ENCODE measurements around the gene CDH5. TPM values are rescaled to one million over a fixed set of nuclear protein-coding genes. Genes with fewer than 3 reads are reported as not detected.

CDH5 gene
- total and polyA plus RNA-seq, 9 donors: 6.0 to 36.8 (median 13.4) TPM

DNA sequence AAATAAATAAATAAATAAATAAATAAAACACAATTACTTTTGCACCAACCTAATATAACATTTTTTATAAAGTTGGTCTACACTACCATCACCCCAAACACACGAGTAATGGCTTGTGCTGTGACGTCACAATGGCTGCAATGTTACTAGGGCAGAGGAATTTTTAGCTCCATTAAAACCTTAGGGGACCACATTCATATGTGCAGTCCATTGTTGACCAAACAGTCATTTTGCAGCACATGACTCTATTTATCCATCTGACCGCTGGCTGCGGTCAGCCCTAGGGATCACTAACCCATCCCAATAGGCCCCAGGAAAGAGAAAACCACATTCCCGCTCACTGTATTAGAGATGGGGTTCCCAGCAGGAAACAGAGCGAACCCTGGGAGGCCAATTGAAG is 9.6 kb downstream of the CDH5 start:
- WGBS, 3 donors: 91 to 97% (median 94%) methylated on average over 6 of the region's 6 CpGs
- TF ChIP-seq EP300 (IDR thresholded peaks at IDR 0.05) (no peak), POLR2A (IDR thresholded peaks at IDR 0.05) (no peak)
- TF ChIP-seq, protein P1, sequence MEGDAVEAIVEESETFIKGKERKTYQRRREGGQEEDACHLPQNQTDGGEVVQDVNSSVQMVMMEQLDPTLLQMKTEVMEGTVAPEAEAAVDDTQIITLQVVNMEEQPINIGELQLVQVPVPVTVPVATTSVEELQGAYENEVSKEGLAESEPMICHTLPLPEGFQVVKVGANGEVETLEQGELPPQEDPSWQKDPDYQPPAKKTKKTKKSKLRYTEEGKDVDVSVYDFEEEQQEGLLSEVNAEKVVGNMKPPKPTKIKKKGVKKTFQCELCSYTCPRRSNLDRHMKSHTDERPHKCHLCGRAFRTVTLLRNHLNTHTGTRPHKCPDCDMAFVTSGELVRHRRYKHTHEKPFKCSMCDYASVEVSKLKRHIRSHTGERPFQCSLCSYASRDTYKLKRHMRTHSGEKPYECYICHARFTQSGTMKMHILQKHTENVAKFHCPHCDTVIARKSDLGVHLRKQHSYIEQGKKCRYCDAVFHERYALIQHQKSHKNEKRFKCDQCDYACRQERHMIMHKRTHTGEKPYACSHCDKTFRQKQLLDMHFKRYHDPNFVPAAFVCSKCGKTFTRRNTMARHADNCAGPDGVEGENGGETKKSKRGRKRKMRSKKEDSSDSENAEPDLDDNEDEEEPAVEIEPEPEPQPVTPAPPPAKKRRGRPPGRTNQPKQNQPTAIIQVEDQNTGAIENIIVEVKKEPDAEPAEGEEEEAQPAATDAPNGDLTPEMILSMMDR (IDR thresholded peaks at IDR 0.05): no peak

GRCh38 chr16:66376577-66377305 is 10.2 kb downstream of the CDH5 start:
- Histone ChIP-seq H3K27me3 (no peaks in the 10 kb centered on the region), H3K27ac (no peak overlapping the region)
- no peak for DNase-seq

More for the DNA sequence above, 9.6 kb downstream of the CDH5 start:
- DNase-seq: no peak
- no peaks in the 10 kb centered on the region for H3K9me3 ChIP-seq
- intact Hi-C loops (cut with DNase I): no loop called here
- H3K36me3 ChIP-seq: no peaks in the 10 kb centered on the region
- H3K27me3 ChIP-seq: no peaks in the 10 kb centered on the region
- H3K4me3 ChIP-seq: no peak overlapping the region
- no peak overlapping the region for H3K27ac ChIP-seq
- peaks cover 3% of the 10 kb centered on the region for H3K4me1 ChIP-seq (ENCODE audit: insufficient read depth)

GRCh38 chr16:66377324-66377723 is 10.8 kb downstream of the CDH5 start:
- TF ChIP-seq, protein P1 (IDR thresholded peaks at IDR 0.05): no peak
- TF ChIP-seq POLR2A (IDR thresholded peaks at IDR 0.05) (no peak), EP300 (IDR thresholded peaks at IDR 0.05) (no peak)
- no peaks in the 10 kb centered on the region for H3K9me3 ChIP-seq
- no peak for DNase-seq
- no peaks in the 10 kb centered on the region for H3K4me1 ChIP-seq (ENCODE audit: insufficient read depth)
- 74 to 88% (median 76%) methylated on average over 3 of the region's 3 CpGs for WGBS, 3 donors
- no peaks in the 10 kb centered on the region for H3K27me3 ChIP-seq
- no peak overlapping the region for H3K4me3 ChIP-seq
- H3K27ac ChIP-seq: no peak overlapping the region
- intact Hi-C loops (cut with DNase I): no loop called here
- no peaks in the 10 kb centered on the region for H3K36me3 ChIP-seq

More at GRCh38 chr16:66376577-66377305, 10.2 kb downstream of the CDH5 start:
- no peaks in the 10 kb centered on the region for H3K9me3 ChIP-seq
- H3K4me3 ChIP-seq: no peak overlapping the region
- no peaks in the 10 kb centered on the region for H3K4me1 ChIP-seq (ENCODE audit: insufficient read depth)
- TF ChIP-seq EP300 (IDR thresholded peaks at IDR 0.05) (no peak), POLR2A (IDR thresholded peaks at IDR 0.05) (no peak)
- TF ChIP-seq, protein P1 (IDR thresholded peaks at IDR 0.05): no peak
- intact Hi-C loops (cut with DNase I): no loop called here
- H3K36me3 ChIP-seq: no peaks in the 10 kb centered on the region
- WGBS, 3 donors: 84 to 89% (median 88%) methylated on average over 10 of the region's 10 CpGs

DNA sequence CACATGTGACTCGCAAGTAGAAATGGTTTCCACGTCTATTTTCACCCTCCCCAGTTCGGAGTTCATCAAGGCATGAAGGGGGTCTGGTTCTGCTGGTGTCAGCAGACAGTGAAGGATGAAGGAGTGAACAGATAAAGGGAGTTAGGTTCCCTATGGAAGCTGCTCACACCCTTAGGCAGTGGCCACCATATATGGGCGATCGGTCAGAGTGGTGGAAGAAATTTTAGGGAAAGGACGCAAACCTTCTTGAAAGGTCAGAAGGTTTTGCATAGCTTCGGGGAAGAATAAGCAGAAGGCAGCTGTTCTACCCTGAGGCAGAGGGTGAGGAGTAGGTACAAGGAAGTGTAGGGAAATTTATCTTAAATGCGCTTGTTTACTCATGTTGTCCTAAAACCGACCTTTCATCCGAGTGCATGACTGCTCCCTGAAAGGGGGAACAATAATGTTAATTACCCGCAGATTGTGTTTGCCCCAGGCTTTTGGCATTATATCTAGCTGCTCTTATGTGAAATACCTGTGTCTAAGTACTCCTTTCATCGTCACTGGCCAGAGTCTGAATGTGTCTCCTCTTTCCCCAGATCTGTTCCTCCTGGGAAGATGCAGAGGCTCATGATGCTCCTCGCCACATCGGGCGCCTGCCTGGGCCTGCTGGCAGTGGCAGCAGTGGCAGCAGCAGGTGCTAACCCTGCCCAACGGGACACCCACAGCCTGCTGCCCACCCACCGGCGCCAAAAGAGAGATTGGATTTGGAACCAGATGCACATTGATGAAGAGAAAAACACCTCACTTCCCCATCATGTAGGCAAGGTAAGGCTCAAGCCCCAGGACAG is 12.5 kb downstream of the CDH5 start:
- 79 to 84% (median 84%) methylated on average over 18 of the region's 18 CpGs for WGBS, 3 donors
- intact Hi-C loops (cut with DNase I): no loop called here
- no peak overlapping the region for H3K27ac ChIP-seq

More for the DNA sequence above, 12.5 kb downstream of the CDH5 start:
- no peaks in the 10 kb centered on the region for H3K9me3 ChIP-seq
- no peaks in the 10 kb centered on the region for H3K27me3 ChIP-seq
- no peak overlapping the region for H3K4me3 ChIP-seq
- no peak for DNase-seq
- TF ChIP-seq POLR2A (IDR thresholded peaks at IDR 0.05): no peak
- no peak for TF ChIP-seq EP300 (IDR thresholded peaks at IDR 0.05)
- TF ChIP-seq, protein P1 (IDR thresholded peaks at IDR 0.05): no peak
- no peaks in the 10 kb centered on the region for H3K4me1 ChIP-seq (ENCODE audit: insufficient read depth)
- H3K36me3 ChIP-seq: no peaks in the 10 kb centered on the region
